MM.1S (cell line): Measurements from ENCODE around the gene GOLGA6A.
A peak's percentile ranks its signal among the peaks of the same experiment; 100 is the strongest.

ENCODE experiments used
- DNase-seq: peaks from one replicate; pipeline ENCODE4 v3.0.0-alpha.2; 2015
- H2AFZ ChIP-seq: fragments of 300-600 bp; sonication (generic); 2 replicates; pipeline ENCODE4 v1.6.0; 2016; ENCODE audit warnings: antibody characterized with exemption, low read length
- H3F3A ChIP-seq: fragments of 300-600 bp; sonication (generic); 2 replicates; pipeline ENCODE4 v1.6.1; 2016; ENCODE audit warnings: mild to moderate bottlenecking, antibody characterized with exemption, low read length, moderate library complexity, mixed read lengths; ENCODE audit not compliant: insufficient read depth
- H3K27ac ChIP-seq: fragments of 300-600 bp; sonication (generic); 2 replicates; pipeline ENCODE4 v1.5.1; 2016; ENCODE audit warnings: mild to moderate bottlenecking, low read length
- H3K27me3 ChIP-seq: fragments of 300-600 bp; sonication (generic); replicated peaks from 2 replicates; pipeline ENCODE4 v1.6.0; 2016; ENCODE audit warnings: low read length; ENCODE audit not compliant: insufficient read depth
- H3K36me3 ChIP-seq: fragments of 300-600 bp; sonication (generic); replicated peaks from 2 replicates; pipeline ENCODE4 v1.6.1; 2016; ENCODE audit warnings: mild to moderate bottlenecking, low read length, mixed read lengths; ENCODE audit not compliant: insufficient read depth
- H3K4me1 ChIP-seq: fragments of 300-600 bp; sonication (generic); 2 replicates; pipeline ENCODE4 v1.6.1; 2016; ENCODE audit warnings: low read length, mixed read lengths
- H3K4me2 ChIP-seq: fragments of 300-600 bp; sonication (generic); 2 replicates; pipeline ENCODE4 v1.6.0; 2016; ENCODE audit warnings: low read depth, low read length
- H3K4me3 ChIP-seq: fragments of 300-600 bp; sonication (generic); 2 replicates; pipeline ENCODE4 v1.5.1; 2016; ENCODE audit warnings: low read length, mixed read lengths
- H3K79me2 ChIP-seq: fragments of 300-600 bp; sonication (generic); 2 replicates; pipeline ENCODE4 v1.6.1; 2016; ENCODE audit warnings: mixed run types, low read length, mixed read lengths
- H3K9ac ChIP-seq: fragments of 300-600 bp; sonication (generic); 2 replicates; pipeline ENCODE4 v1.6.1; 2016; ENCODE audit warnings: low read length, mixed read lengths
- H3K9me2 ChIP-seq: fragments of 300-600 bp; sonication (generic); replicated peaks from 2 replicates; pipeline ENCODE4 v1.6.1; 2016; ENCODE audit warnings: mild to moderate bottlenecking, low read length, mixed read lengths; ENCODE audit not compliant: insufficient read depth
- H3K9me3 ChIP-seq: fragments of 300-600 bp; sonication (generic); replicated peaks from 2 replicates; pipeline ENCODE4 v1.6.1; 2016; ENCODE audit warnings: mild to moderate bottlenecking, low read length, mixed read lengths; ENCODE audit not compliant: insufficient read depth
- H4K20me1 ChIP-seq: fragments of 300-600 bp; sonication (generic); 2 replicates; pipeline ENCODE4 v1.6.1; 2016; ENCODE audit warnings: mild to moderate bottlenecking, low read length, moderate library complexity, mixed read lengths; ENCODE audit not compliant: insufficient read depth
- EZH2 ChIP-seq: fragments of 300-600 bp; sonication (generic); optimal IDR thresholded peaks from 2 replicates; pipeline ENCODE3; 2017; ENCODE audit warnings: low read depth, mild to moderate bottlenecking, antibody characterized with exemption, low read length, mixed read lengths
- EZH2phosphoT487 ChIP-seq: fragments of 300-600 bp; sonication (generic); IDR thresholded peaks from 2 replicates; pipeline ENCODE4 v1.6.1; 2018; ENCODE audit warnings: antibody characterized with exemption, low read length
- TF ChIP-seq, protein P1 (sequence below): fragments of 300-600 bp; sonication (generic); IDR thresholded peaks from 2 replicates; pipeline ENCODE4 v1.5.1; 2016; ENCODE audit warnings: antibody characterized with exemption, low read length, mixed read lengths

GOLGA6A gene

DNA sequence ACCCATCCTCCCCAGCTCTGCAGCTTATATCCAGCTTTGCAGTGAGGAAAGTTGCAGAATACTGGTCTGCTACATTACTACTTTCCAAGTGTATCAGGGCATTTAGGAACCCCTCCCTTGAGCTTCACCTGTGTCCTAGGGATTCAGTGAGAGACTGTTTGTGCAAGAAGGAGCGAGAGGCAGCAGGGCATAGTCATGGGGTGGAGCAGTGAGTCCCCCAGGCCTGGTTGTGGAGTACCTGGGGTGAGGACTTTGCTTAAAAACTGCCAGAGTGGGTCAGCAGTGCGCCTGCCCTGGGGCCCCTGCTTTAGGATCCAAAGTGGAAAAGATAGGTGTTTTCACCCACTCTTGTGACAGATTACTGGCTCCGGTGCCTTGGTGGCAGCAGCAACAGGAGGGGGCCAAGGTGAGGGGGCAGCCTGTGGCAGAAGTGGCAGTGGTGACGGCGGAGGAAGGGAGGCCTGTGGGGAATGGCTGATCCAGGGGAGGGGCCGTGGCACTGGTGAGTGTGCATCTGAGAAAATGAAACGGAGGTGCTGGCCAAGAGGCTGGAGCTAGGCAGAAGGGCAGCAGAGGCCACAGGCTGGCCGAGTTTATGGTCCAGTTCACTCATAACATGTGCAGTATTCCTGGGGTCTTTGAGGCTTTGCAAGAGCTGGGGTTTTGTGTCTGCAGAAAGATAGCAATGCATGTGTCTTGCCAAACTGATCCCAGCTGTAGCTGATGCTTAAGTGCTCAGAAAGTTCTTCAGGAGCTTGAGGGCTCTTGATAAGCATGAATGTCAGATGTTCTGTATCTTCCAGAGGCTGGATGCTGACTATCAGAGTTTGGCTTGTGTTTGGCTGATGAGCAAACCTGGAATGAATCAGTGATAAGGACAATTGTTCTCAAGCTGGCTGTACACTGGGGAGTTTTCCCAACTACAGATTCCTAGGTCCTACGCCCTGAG lies 43.4 kb downstream of the GOLGA6A start:
- no peak for DNase-seq

DNA sequence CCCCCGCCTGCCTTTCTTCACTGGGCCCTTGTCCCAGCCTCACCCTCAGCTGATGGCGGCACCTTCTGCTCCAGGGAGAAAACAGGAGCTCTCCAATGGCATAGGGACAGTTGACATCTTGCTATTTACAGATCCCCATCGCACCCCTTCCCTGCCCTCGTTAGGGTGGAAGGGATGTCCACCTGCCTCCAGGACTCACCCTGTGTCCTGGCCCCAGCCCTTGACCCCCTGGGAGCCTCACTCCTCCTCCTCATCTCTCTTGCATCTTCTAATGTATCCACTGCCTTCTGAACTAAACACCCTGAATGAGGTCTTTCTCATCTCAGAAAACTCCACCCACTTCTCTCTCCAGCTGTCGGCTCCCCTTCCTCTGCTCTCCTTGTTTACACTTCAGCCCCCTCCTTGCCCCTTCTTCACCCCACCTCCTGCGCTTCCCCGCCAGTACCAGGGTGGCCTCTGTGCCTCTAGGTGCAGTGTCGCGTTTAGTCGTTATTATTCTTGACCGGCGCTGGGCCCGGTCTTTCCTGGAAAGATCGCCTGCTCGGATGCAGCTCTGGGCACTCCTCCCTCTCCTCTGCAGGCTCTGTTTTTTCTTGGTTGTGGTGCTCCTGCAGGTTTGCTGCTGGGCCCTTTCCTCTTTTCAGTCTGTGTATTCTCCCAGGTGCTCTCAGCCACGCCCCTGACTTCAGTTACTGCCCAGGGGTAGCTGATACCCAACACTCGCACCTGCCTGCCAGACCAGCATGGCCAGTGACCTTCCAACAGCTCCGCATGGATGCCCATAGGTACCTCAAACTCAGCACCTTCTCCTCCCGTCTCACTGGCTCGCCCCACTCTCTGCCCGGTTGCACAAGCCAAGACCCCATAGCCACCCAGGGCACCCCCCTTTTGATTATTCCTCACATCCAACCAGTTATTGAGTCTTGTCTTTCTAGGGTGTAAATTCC lies 44.9 kb downstream of the GOLGA6A start:
- no peak overlapping the region for H3K9ac ChIP-seq
- no peak overlapping the region for H3K4me2 ChIP-seq
- H3K36me3 ChIP-seq, result no peaks in the 10 kb centered on the region
- H3K4me1 ChIP-seq, result no peaks in the 10 kb centered on the region
- no peak overlapping the region for H3K27ac ChIP-seq
- H3K9me3 ChIP-seq, result no peaks in the 10 kb centered on the region
- no peaks in the 10 kb centered on the region for H3K27me3 ChIP-seq
- DNase-seq, result no peak
- no peaks in the 10 kb centered on the region for H3F3A ChIP-seq
- no peaks in the 10 kb centered on the region for H3K79me2 ChIP-seq
- TF ChIP-seq, protein P1, sequence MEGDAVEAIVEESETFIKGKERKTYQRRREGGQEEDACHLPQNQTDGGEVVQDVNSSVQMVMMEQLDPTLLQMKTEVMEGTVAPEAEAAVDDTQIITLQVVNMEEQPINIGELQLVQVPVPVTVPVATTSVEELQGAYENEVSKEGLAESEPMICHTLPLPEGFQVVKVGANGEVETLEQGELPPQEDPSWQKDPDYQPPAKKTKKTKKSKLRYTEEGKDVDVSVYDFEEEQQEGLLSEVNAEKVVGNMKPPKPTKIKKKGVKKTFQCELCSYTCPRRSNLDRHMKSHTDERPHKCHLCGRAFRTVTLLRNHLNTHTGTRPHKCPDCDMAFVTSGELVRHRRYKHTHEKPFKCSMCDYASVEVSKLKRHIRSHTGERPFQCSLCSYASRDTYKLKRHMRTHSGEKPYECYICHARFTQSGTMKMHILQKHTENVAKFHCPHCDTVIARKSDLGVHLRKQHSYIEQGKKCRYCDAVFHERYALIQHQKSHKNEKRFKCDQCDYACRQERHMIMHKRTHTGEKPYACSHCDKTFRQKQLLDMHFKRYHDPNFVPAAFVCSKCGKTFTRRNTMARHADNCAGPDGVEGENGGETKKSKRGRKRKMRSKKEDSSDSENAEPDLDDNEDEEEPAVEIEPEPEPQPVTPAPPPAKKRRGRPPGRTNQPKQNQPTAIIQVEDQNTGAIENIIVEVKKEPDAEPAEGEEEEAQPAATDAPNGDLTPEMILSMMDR, result no peak
- TF ChIP-seq EZH2phosphoT487, result no peak
- no peak for TF ChIP-seq EZH2
- H3K4me3 ChIP-seq, result no peak overlapping the region
- H4K20me1 ChIP-seq, result no peaks in the 10 kb centered on the region
- H2AFZ ChIP-seq, result no peak overlapping the region
- H3K9me2 ChIP-seq, result no peaks in the 10 kb centered on the region

More for the DNA sequence above, 43.4 kb downstream of the GOLGA6A start:
- no peaks in the 10 kb centered on the region for H4K20me1 ChIP-seq
- H2AFZ ChIP-seq, result no peak overlapping the region
- no peaks in the 10 kb centered on the region for H3K9me3 ChIP-seq
- H3K27me3 ChIP-seq, result no peaks in the 10 kb centered on the region
- no peaks in the 10 kb centered on the region for H3F3A ChIP-seq
- TF ChIP-seq EZH2, result no peak
- H3K36me3 ChIP-seq, result no peaks in the 10 kb centered on the region
- H3K9ac ChIP-seq, result no peak overlapping the region
- H3K79me2 ChIP-seq, result no peaks in the 10 kb centered on the region
- H3K4me3 ChIP-seq, result no peak overlapping the region
- no peak overlapping the region for H3K27ac ChIP-seq
- no peaks in the 10 kb centered on the region for H3K4me1 ChIP-seq
- no peaks in the 10 kb centered on the region for H3K9me2 ChIP-seq
- H3K4me2 ChIP-seq, result no peak overlapping the region

DNA sequence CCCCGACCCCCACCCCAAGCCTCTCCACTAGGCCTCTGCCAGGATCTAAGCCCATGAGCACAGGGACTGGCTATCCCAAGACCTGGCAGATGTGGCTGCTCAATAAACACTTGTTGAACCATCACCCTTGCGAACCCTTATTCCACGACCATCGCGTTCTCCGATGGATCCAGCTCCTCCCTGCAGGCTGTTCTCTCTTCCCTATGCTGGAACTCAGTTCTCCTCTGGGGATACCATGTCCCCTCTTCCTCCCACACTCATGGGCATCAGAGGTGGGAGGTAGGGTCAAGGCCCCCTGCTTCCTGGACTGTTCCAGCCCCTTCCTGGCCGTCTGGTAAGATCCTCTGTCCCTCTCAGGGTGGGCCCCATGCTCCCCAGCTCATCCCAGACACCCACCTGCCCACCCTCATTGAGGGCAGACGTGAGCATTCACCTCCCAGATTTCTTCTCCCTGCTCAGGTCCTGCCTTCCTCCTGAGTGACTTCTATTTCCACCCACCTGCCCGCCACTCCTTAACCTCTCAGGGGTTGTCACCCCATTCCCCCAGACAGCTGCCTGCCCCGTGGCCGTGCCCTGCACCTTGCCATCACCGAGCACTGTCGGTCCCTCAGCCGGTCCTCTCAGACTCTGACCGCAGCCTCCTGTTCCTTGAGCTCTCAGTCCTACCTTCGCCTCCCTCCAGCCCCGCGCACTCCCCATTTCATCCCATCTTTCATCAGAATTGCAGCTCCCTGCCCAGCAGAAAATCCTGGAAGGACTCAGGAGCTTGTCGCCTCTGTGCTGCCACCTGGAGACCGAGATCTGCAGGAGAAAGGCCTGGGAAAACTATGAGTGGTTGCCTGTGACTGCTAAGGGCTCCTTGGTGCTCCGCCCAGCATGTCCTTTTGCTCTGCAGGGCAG lies 45.8 kb downstream of the GOLGA6A start:
- Histone ChIP-seq H3K27ac (no peak overlapping the region), H3K4me1 (no peaks in the 10 kb centered on the region), H3K27me3 (no peaks in the 10 kb centered on the region), H4K20me1 (no peaks in the 10 kb centered on the region), H3K9me3 (no peaks in the 10 kb centered on the region), H3K4me2 (no peak overlapping the region), H3K36me3 (no peaks in the 10 kb centered on the region), H3K4me3 (no peak overlapping the region), H3K9ac (no peak overlapping the region), H2AFZ (no peak overlapping the region), H3F3A (no peaks in the 10 kb centered on the region), H3K79me2 (no peaks in the 10 kb centered on the region), H3K9me2 (no peaks in the 10 kb centered on the region)
- DNase-seq, result no peak
- TF ChIP-seq, protein P1, result peak; percentile 19
- TF ChIP-seq EZH2, result no peak
